WTC11 (cell line): Measurements from ENCODE around the gene TCAF1. TPM values are rescaled to one million over a fixed set of nuclear protein-coding genes. Genes with fewer than 3 reads are reported as not detected.

Source experiments
- ATAC-seq: fragments of 200-7000 bp; cut with Tn5 transposase; 2 replicates; pipeline ENCODE4 v1.10.0; 2021; ENCODE audit warnings: mild to moderate bottlenecking, moderate library complexity
- CTCF ChIA-PET: fragments of 300-600 bp; sonication (Branson Sonifier 250); formaldehyde crosslinking; loops from one replicate; lab custom pipeline; 2021; ENCODE audit warnings: antibody characterized with exemption; lab: Charles Lee
- POLR2A ChIA-PET: fragments of 350-600 bp; sonication (Branson Sonifier 250); formaldehyde crosslinking; loops from one replicate; lab custom pipeline; 2021; ENCODE audit warnings: antibody characterized with exemption; lab: Charles Lee
- DNase-seq: peaks from one replicate; pipeline ENCODE4 v3.0.0; 2021; ENCODE audit warnings: low spot score
- H3K27ac Mint-ChIP-seq: 2 replicates; pipeline ENCODE4 v1.8.0; 2021; ENCODE audit warnings: mixed read lengths
- H3K27me3 Mint-ChIP-seq: 2 replicates; pipeline ENCODE4 v1.8.0; 2021; ENCODE audit warnings: low read depth, mild to moderate bottlenecking, moderate library complexity, mixed read lengths
- H3K36me3 Mint-ChIP-seq: 2 replicates; pipeline ENCODE4 v1.8.0; 2021; ENCODE audit warnings: mixed read lengths
- H3K4me1 Mint-ChIP-seq: 2 replicates; pipeline ENCODE4 v1.8.0; 2022; ENCODE audit warnings: mixed read lengths
- H3K4me3 Mint-ChIP-seq: 2 replicates; pipeline ENCODE4 v1.8.0; 2021; ENCODE audit warnings: mild to moderate bottlenecking, moderate library complexity, mixed read lengths
- H3K9me3 Mint-ChIP-seq: 2 replicates; pipeline ENCODE4 v1.8.0; 2021; ENCODE audit warnings: mixed read lengths
- CTCF ChIP-seq: fragments of 200-600 bp; IDR thresholded peaks from 2 replicates; pipeline ENCODE4 v1.8.0; 2022; ENCODE audit warnings: antibody characterized with exemption
- E2F5 ChIP-seq: sonication (generic); formaldehyde crosslinking; IDR thresholded peaks from 2 replicates; pipeline ENCODE4 v1.8.1; 2022; ENCODE audit warnings: mild to moderate bottlenecking, moderate library complexity, missing genetic modification reagents
- ERG ChIP-seq: fragments of 250-450 bp; sonication (Bioruptor Pico); IDR thresholded peaks from 2 replicates; pipeline ENCODE4 v1.8.0; 2021; ENCODE audit warnings: mild to moderate bottlenecking
- GABPB1 ChIP-seq: sonication (generic); formaldehyde crosslinking; IDR thresholded peaks from 2 replicates; pipeline ENCODE4 v1.8.1; 2023; ENCODE audit warnings: mild to moderate bottlenecking, missing genetic modification reagents
- MAX ChIP-seq: sonication (generic); formaldehyde crosslinking; IDR thresholded peaks from 2 replicates; pipeline ENCODE4 v1.8.0; 2022; ENCODE audit warnings: mild to moderate bottlenecking, missing genetic modification reagents
- MLX ChIP-seq: sonication (generic); formaldehyde crosslinking; IDR thresholded peaks from 2 replicates; pipeline ENCODE4 v1.8.1; 2023; ENCODE audit warnings: mild to moderate bottlenecking, missing genetic modification reagents, moderate library complexity
- NFATC4 ChIP-seq: fragments of 250-450 bp; sonication (Bioruptor Pico); IDR thresholded peaks from 2 replicates; pipeline ENCODE4 v1.9.0; 2021; ENCODE audit warnings: mild to moderate bottlenecking
- NR3C1 ChIP-seq: sonication (generic); formaldehyde crosslinking; conservative IDR thresholded peaks from 2 replicates; pipeline ENCODE4 v1.8.1; 2023; ENCODE audit warnings: low read depth, mild to moderate bottlenecking, missing genetic modification reagents
- SMAD3 ChIP-seq: sonication (generic); formaldehyde crosslinking; IDR thresholded peaks from 2 replicates; pipeline ENCODE4 v1.8.0; 2022; ENCODE audit warnings: missing genetic modification reagents, mild to moderate bottlenecking, borderline replicate concordance
- SMAD4 ChIP-seq: sonication (generic); formaldehyde crosslinking; IDR thresholded peaks from 2 replicates; pipeline ENCODE4 v1.8.0; 2022; ENCODE audit warnings: mild to moderate bottlenecking, missing genetic modification reagents
- SOX15 ChIP-seq: fragments of 250-450 bp; sonication (Bioruptor Pico); IDR thresholded peaks from 2 replicates; pipeline ENCODE4 v1.9.0; 2021; ENCODE audit warnings: mild to moderate bottlenecking
- TEAD4 ChIP-seq: sonication (generic); formaldehyde crosslinking; IDR thresholded peaks from 2 replicates; pipeline ENCODE4 v1.8.0; 2022; ENCODE audit warnings: mild to moderate bottlenecking, missing genetic modification reagents
- ZNF121 ChIP-seq: sonication (generic); formaldehyde crosslinking; IDR thresholded peaks from 2 replicates; pipeline ENCODE4 v1.8.0; 2023; ENCODE audit warnings: missing genetic modification reagents
- ZNF512 ChIP-seq: sonication (generic); formaldehyde crosslinking; IDR thresholded peaks from 2 replicates; pipeline ENCODE4 v1.8.1; 2022; ENCODE audit warnings: missing genetic modification reagents, borderline replicate concordance
- ZNF532 ChIP-seq: fragments of 250-450 bp; sonication (Bioruptor Pico); IDR thresholded peaks from 2 replicates; pipeline ENCODE4 v1.9.0; 2021; ENCODE audit warnings: mild to moderate bottlenecking, borderline replicate concordance
- total RNA-seq: library from RNA; stranded (reverse); gene quantifications from 3 replicates; pipeline ENCODE4 v1.2.3, GENCODE V29; 2021

TCAF1 gene
- total RNA-seq, 1 experiment from 2014 or later = 52.7 TPM

GRCh38 chr7:143892527-143893300 is 9.3 kb downstream of the TCAF1 start:
- no peak overlapping the region for H3K27ac Mint-ChIP-seq

GRCh38 chr7:143891457-143891856 is 10.5 kb downstream of the TCAF1 start:
- TF ChIP-seq MAX (CRISPR knock-in tag) = no peak
- TF ChIP-seq ZNF121 (CRISPR knock-in tag) = no peak
- no peak for TF ChIP-seq TEAD4 (CRISPR knock-in tag)
- no peak for TF ChIP-seq MLX
- no peak for TF ChIP-seq SMAD3 (CRISPR knock-in tag)
- TF ChIP-seq E2F5 = no peak
- Mint-ChIP-seq H3K36me3 (peaks cover 14% of the 10 kb centered on the region), H3K27me3 (no peaks in the 10 kb centered on the region), H3K9me3 (peaks cover 14% of the 10 kb centered on the region), H3K27ac (0 out of 2 replicates have a peak overlapping the region, but pooled peaks have one; percentile 44), H3K4me1 (peaks cover 13% of the 10 kb centered on the region), H3K4me3 (no peak overlapping the region)
- ATAC-seq (no peak), DNase-seq (no peak)
- ChIA-PET CTCF (interaction anchor here (2.4 kb wide), 1 partner anchor 12 kb away, joined by 52 read pairs; the partner anchor contains the start of gene TCAF1), POLR2A (no interaction called here)

More at GRCh38 chr7:143892527-143893300, 9.3 kb downstream of the TCAF1 start:
- ATAC-seq (peak; percentile 95), DNase-seq (no peak)
- Mint-ChIP-seq H3K27me3 (no peaks in the 10 kb centered on the region), H3K9me3 (peaks cover 14% of the 10 kb centered on the region), H3K4me1 (peaks cover 6% of the 10 kb centered on the region; the same call in 1 of the 2 replicates), H3K4me3 (no peak overlapping the region)
- POLR2A ChIA-PET = interaction anchor here (1.3 kb wide), 1 partner anchor 9 kb away, joined by 15 read pairs; the partner anchor contains the start of gene TCAF1
- CTCF ChIA-PET = interaction anchor here (0.6 to 2.4 kb wide), 12 partner anchors 9 to 235 kb away, joined by 3 to 52 read pairs (median 4); partner anchors contain the start of gene TCAF1
- TF ChIP-seq CTCF (0 out of 2 replicates have a peak, but pooled peaks have one; percentile 16), MAX (CRISPR knock-in tag) (no peak)
- TF ChIP-seq, all 79 proteins: peak for 1
- H3K36me3 Mint-ChIP-seq = peaks cover 14% of the 10 kb centered on the region

GRCh38 chr7:143890558-143890957 is 11.4 kb downstream of the TCAF1 start:
- Mint-ChIP-seq H3K4me3 (no peak overlapping the region), H3K4me1 (peaks cover 15% of the 10 kb centered on the region), H3K36me3 (peaks cover 14% of the 10 kb centered on the region), H3K27me3 (no peaks in the 10 kb centered on the region), H3K9me3 (peaks cover 14% of the 10 kb centered on the region), H3K27ac (no peak overlapping the region)
- ATAC-seq = no peak
- no peak for TF ChIP-seq GABPB1 (CRISPR knock-in tag)
- POLR2A ChIA-PET = interaction anchor here (1.3 kb wide), 1 partner anchor 11 kb away, joined by 7 read pairs; the partner anchor contains the start of gene TCAF1
- DNase-seq = no peak
- CTCF ChIA-PET = no interaction called here

- ATAC-seq = no peak
- TF ChIP-seq ZNF532 (CRISPR knock-in tag) (no peak), SMAD4 (CRISPR knock-in tag) (no peak), NFATC4 (CRISPR knock-in tag) (no peak), SOX15 (CRISPR knock-in tag) (no peak), NR3C1 (CRISPR knock-in tag) (no peak), ERG (no peak), ZNF512 (no peak)
Observed at GRCh38 chr7:143889068-143889467, 12.9 kb downstream of the TCAF1 start.

More at GRCh38 chr7:143889068-143889467, 12.9 kb downstream of the TCAF1 start:
- ChIA-PET POLR2A (no interaction called here), CTCF (no interaction called here)
- H3K4me1 Mint-ChIP-seq = peaks cover 17% of the 10 kb centered on the region
- peaks cover 3% of the 10 kb centered on the region for H3K27me3 Mint-ChIP-seq
- H3K36me3 Mint-ChIP-seq = peaks cover 14% of the 10 kb centered on the region
- H3K9me3 Mint-ChIP-seq = peaks cover 14% of the 10 kb centered on the region
- no peak overlapping the region for H3K4me3 Mint-ChIP-seq
- no peak overlapping the region for H3K27ac Mint-ChIP-seq
- no peak for DNase-seq
